Ascending aorta (tissue), 2 donors: Measurements from ENCODE around the gene CEP290. TPM values are rescaled to one million over a fixed set of nuclear protein-coding genes. Genes with fewer than 3 reads are reported as not detected.

ENCODE experiments used
- DNase-seq, 2 donors: peaks; one replicate each; pipeline ENCODE4 v3.0.0-alpha.2; 2019; ENCODE audit warnings: low spot score in 2 of 2
- H3K27ac ChIP-seq, 2 donors: fragments of 200-600 bp; sonication (generic); one replicate each; pipeline ENCODE4 v1.5.1; 2016 to 2017; ENCODE audit warnings: mild to moderate bottlenecking in 1 of 2
- H3K27me3 ChIP-seq: fragments of 200-600 bp; sonication (generic); one replicate; pipeline ENCODE4 v1.5.1; 2017
- H3K36me3 ChIP-seq, 2 donors: fragments of 200-600 bp; sonication (generic); one replicate each; pipeline ENCODE4 v1.5.1; 2016
- H3K4me1 ChIP-seq, 2 donors: fragments of 200-600 bp; sonication (generic); one replicate each; pipeline ENCODE4 v1.5.1; 2016 to 2017; ENCODE audit warnings: mild to moderate bottlenecking in 1 of 2
- H3K4me3 ChIP-seq, 2 donors: fragments of 200-600 bp; sonication (generic); one replicate each; pipeline ENCODE4 v1.5.1; 2016 to 2017; ENCODE audit warnings: mild to moderate bottlenecking in 1 of 2
- H3K9me3 ChIP-seq, 2 donors: fragments of 200-600 bp; sonication (generic); one replicate each; pipeline ENCODE4 v1.5.1; 2016
- CTCF ChIP-seq, 3 experiments: fragments of 200-600 bp in 2 of 3; fragments of 450-650 bp in 1 of 3; sonication (generic) in 2 of 3; IDR thresholded peaks; one replicate each; pipeline ENCODE4 v1.5.1; 2016 to 2019; ENCODE audit warnings: antibody characterized with exemption in 3 of 3, mild to moderate bottlenecking in 1 of 3, moderate library complexity in 1 of 3
- intact Hi-C: fragments of 100-400 bp; cut with DNase I; formaldehyde crosslinking; loops from one replicate; pipeline ENCODE4 v1.15.1; 2023
- total RNA-seq: library from RNA; depleted of rRNA; stranded (reverse); fragments of >200 nt; gene quantifications from one replicate; pipeline ENCODE4 v1.1.0, GENCODE V29; 2016

Gene CEP290
- total RNA-seq, 1 donor from 2014 or later = 7.2 TPM

GRCh38 chr12:88153959-88154358 is 12.1 kb upstream of the CEP290 start:
- H3K27me3 ChIP-seq = no peaks in the 10 kb centered on the region
- H3K4me3 ChIP-seq = no peak overlapping the region
- H3K4me1 ChIP-seq = no peaks in the 10 kb centered on the region
- TF ChIP-seq CTCF (IDR thresholded peaks at IDR 0.05) = peak in 1 of 3 experiments; percentile 31
- no peaks in the 10 kb centered on the region for H3K9me3 ChIP-seq
- H3K36me3 ChIP-seq = peaks cover 0 to 4% of the 10 kb centered on the region in 2 donors
- DNase-seq = no peak
- no peak overlapping the region for H3K27ac ChIP-seq
- intact Hi-C loops = no loop called here

GRCh38 chr12:88150063-88150462 is 8.2 kb upstream of the CEP290 start:
- Histone ChIP-seq H3K4me1 (no peaks in the 10 kb centered on the region), H3K27me3 (no peaks in the 10 kb centered on the region), H3K4me3 (no peak overlapping the region), H3K27ac (no peak overlapping the region), H3K9me3 (no peaks in the 10 kb centered on the region), H3K36me3 (peaks cover 0 to 1% of the 10 kb centered on the region in 2 donors)
- no peak for TF ChIP-seq CTCF (IDR thresholded peaks at IDR 0.05)
- intact Hi-C loops = no loop called here
- DNase-seq = no peak

GRCh38 chr12:88145567-88146505 is 3.9 kb upstream of the CEP290 start:
- H3K9me3 ChIP-seq = no peaks in the 10 kb centered on the region
- H3K27ac ChIP-seq = no peak overlapping the region
- DNase-seq = no peak
- intact Hi-C loops = loop anchor here (10.0 kb wide), 1 partner anchor 1209 kb away; the partner anchor contains the start of gene DUSP6
- no peak overlapping the region for H3K4me3 ChIP-seq
- no peak for TF ChIP-seq CTCF (IDR thresholded peaks at IDR 0.05)
- H3K27me3 ChIP-seq = no peaks in the 10 kb centered on the region
- H3K4me1 ChIP-seq = peaks cover 0 to 6% of the 10 kb centered on the region in 2 donors
- H3K36me3 ChIP-seq = no peaks in the 10 kb centered on the region

GRCh38 chr12:88144546-88145468 is 2.9 kb upstream of the CEP290 start:
- Histone ChIP-seq H3K9me3 (no peaks in the 10 kb centered on the region), H3K4me1 (peaks cover 0 to 6% of the 10 kb centered on the region in 2 donors), H3K36me3 (no peaks in the 10 kb centered on the region), H3K4me3 (no peak overlapping the region), H3K27me3 (no peaks in the 10 kb centered on the region), H3K27ac (no peak overlapping the region)
- intact Hi-C loops = loop anchor here (5.0 to 10.0 kb wide), 3 partner anchors 1210 to 1567 kb away; partner anchors contain the start of genes DUSP6 and POC1B
- no peak for TF ChIP-seq CTCF (IDR thresholded peaks at IDR 0.05)
- DNase-seq = no peak

GRCh38 chr12:88144037-88144436 is 2.1 kb upstream of the CEP290 start:
- Histone ChIP-seq H3K4me1 (peaks cover 0 to 6% of the 10 kb centered on the region in 2 donors), H3K27me3 (no peaks in the 10 kb centered on the region), H3K27ac (no peak overlapping the region), H3K4me3 (no peak overlapping the region), H3K36me3 (no peaks in the 10 kb centered on the region), H3K9me3 (no peaks in the 10 kb centered on the region)
- TF ChIP-seq CTCF (IDR thresholded peaks at IDR 0.05) = no peak
- no peak for DNase-seq
- intact Hi-C loops = loop anchor here (5.0 to 10.0 kb wide), 3 partner anchors 1211 to 1568 kb away; partner anchors contain the start of genes DUSP6 and POC1B
